Left ventricle myocardium inferior (tissue), 1 donor: ENCODE results near the gene NABP1. TPM values are rescaled to one million over a fixed set of nuclear protein-coding genes. Genes with fewer than 3 reads are reported as not detected.

Experiments used
- DNase-seq: peaks from one replicate; pipeline ENCODE4 v3.0.0-alpha.2; 2020
- H3K27ac ChIP-seq: fragments of 200-600 bp; replicated peaks from 2 replicates; pipeline ENCODE4 v1.8.0; 2021
- H3K27me3 ChIP-seq: fragments of 200-600 bp; 2 replicates; pipeline ENCODE4 v1.8.0; 2021; ENCODE audit warnings: low read depth
- H3K36me3 ChIP-seq: fragments of 200-600 bp; 2 replicates; pipeline ENCODE4 v1.8.0; 2021
- H3K4me1 ChIP-seq: fragments of 200-600 bp; 2 replicates; pipeline ENCODE4 v1.8.0; 2021
- H3K4me3 ChIP-seq: fragments of 200-600 bp; 2 replicates; pipeline ENCODE4 v1.8.0; 2021; ENCODE audit warnings: mild to moderate bottlenecking, moderate library complexity
- H3K9me3 ChIP-seq: fragments of 200-600 bp; replicated peaks from 2 replicates; pipeline ENCODE4 v1.8.0; 2021
- CTCF ChIP-seq: fragments of 200-600 bp; IDR thresholded peaks from 2 replicates; pipeline ENCODE4 v1.8.0; 2021; ENCODE audit warnings: antibody characterized with exemption, mild to moderate bottlenecking, borderline replicate concordance
- intact Hi-C: fragments of 100-400 bp; cut with micrococcal nuclease; formaldehyde crosslinking; loops from one replicate; pipeline ENCODE4 v1.11.0; 2022
- total RNA-seq: library from RNA; stranded (reverse); fragmentation: NEBNext Ultra II Directional; extraction: Animal tissue kit (Norgen Biotek cat#: 25700); gene quantifications from one replicate; pipeline ENCODE4 v1.2.1, GENCODE V29; 2021
- donor health status: DM: no; HTN: yes; CAD: no; lungs with severe emphysema.

Gene NABP1
- total RNA-seq, 1 donor from 2014 or later = 3.3 TPM

GRCh38 chr2:191705084-191705483 is 27.1 kb downstream of the NABP1 start:
- no peaks in the 10 kb centered on the region for H3K9me3 ChIP-seq
- intact Hi-C loops = no loop called here
- H3K4me1 ChIP-seq = no peaks in the 10 kb centered on the region
- no peak overlapping the region for H3K27ac ChIP-seq
- H3K27me3 ChIP-seq = no peaks in the 10 kb centered on the region
- H3K36me3 ChIP-seq = no peaks in the 10 kb centered on the region
- no peak for TF ChIP-seq CTCF
- DNase-seq = no peak
- H3K4me3 ChIP-seq = no peak overlapping the region

- Histone ChIP-seq H3K27me3 (no peaks in the 10 kb centered on the region), H3K4me3 (no peak overlapping the region), H3K27ac (no peak overlapping the region), H3K4me1 (no peaks in the 10 kb centered on the region), H3K36me3 (no peaks in the 10 kb centered on the region), H3K9me3 (no peaks in the 10 kb centered on the region)
- intact Hi-C loops = no loop called here
- no peak for TF ChIP-seq CTCF
- DNase-seq = no peak
Measured at GRCh38 chr2:191705701-191706100, 27.8 kb downstream of the NABP1 start.

- Histone ChIP-seq H3K27ac (no peak overlapping the region), H3K4me3 (no peak overlapping the region), H3K27me3 (no peaks in the 10 kb centered on the region), H3K36me3 (no peaks in the 10 kb centered on the region), H3K9me3 (no peaks in the 10 kb centered on the region), H3K4me1 (no peaks in the 10 kb centered on the region)
- TF ChIP-seq CTCF = no peak
- no peak for DNase-seq
- intact Hi-C loops = no loop called here
Measured at GRCh38 chr2:191706791-191707190, 28.9 kb downstream of the NABP1 start.

- no peaks in the 10 kb centered on the region for H3K4me1 ChIP-seq
- no peak for TF ChIP-seq CTCF
- no peaks in the 10 kb centered on the region for H3K27me3 ChIP-seq
- DNase-seq = no peak
- intact Hi-C loops = no loop called here
- no peak overlapping the region for H3K27ac ChIP-seq
- no peaks in the 10 kb centered on the region for H3K9me3 ChIP-seq
- no peak overlapping the region for H3K4me3 ChIP-seq
- no peaks in the 10 kb centered on the region for H3K36me3 ChIP-seq
Measured at GRCh38 chr2:191707542-191707941, 29.6 kb downstream of the NABP1 start.

- Histone ChIP-seq H3K9me3 (no peaks in the 10 kb centered on the region), H3K4me3 (no peak overlapping the region), H3K36me3 (no peaks in the 10 kb centered on the region), H3K4me1 (no peaks in the 10 kb centered on the region), H3K27me3 (no peaks in the 10 kb centered on the region), H3K27ac (no peak overlapping the region)
- TF ChIP-seq CTCF = no peak
- intact Hi-C loops = no loop called here
- DNase-seq = no peak
Measured at GRCh38 chr2:191710411-191710900, 32.5 kb downstream of the NABP1 start.

- intact Hi-C loops = no loop called here
- TF ChIP-seq CTCF = no peak
- no peak overlapping the region for H3K27ac ChIP-seq
- no peaks in the 10 kb centered on the region for H3K9me3 ChIP-seq
- no peaks in the 10 kb centered on the region for H3K4me1 ChIP-seq
- H3K4me3 ChIP-seq = no peak overlapping the region
- no peaks in the 10 kb centered on the region for H3K27me3 ChIP-seq
- DNase-seq = no peak
- H3K36me3 ChIP-seq = no peaks in the 10 kb centered on the region
Measured at GRCh38 chr2:191711621-191712020, 33.7 kb downstream of the NABP1 start.
